Testis (tissue), 3 donors: ENCODE measurements around the gene GRB14. TPM values are rescaled to one million over a fixed set of nuclear protein-coding genes. Genes with fewer than 3 reads are reported as not detected.

ENCODE experiments used
- DNase-seq: peaks from one replicate; pipeline ENCODE4 v3.0.0-alpha.2; 2019
- H3K27ac ChIP-seq, 2 donors: fragments of 200-600 bp; sonication (generic); one replicate each; pipeline ENCODE4 v1.5.1; 2019
- H3K27me3 ChIP-seq: fragments of 200-600 bp; sonication (generic); one replicate; pipeline ENCODE4 v1.5.1; 2019
- H3K36me3 ChIP-seq: fragments of 200-600 bp; sonication (generic); one replicate; pipeline ENCODE4 v1.5.1; 2017; ENCODE audit warnings: low read depth; ENCODE audit errors: missing control alignments
- H3K4me1 ChIP-seq: fragments of 200-600 bp; sonication (generic); one replicate; pipeline ENCODE4 v1.5.1; 2019
- H3K4me3 ChIP-seq, 2 donors: fragments of 200-600 bp; sonication (generic); one replicate each; pipeline ENCODE4 v1.5.1; 2017 to 2019
- H3K9me3 ChIP-seq: fragments of 200-600 bp; sonication (generic); one replicate; pipeline ENCODE4 v1.5.1; 2017
- POLR2A ChIP-seq: fragments of 450-650 bp; IDR thresholded peaks from one replicate; pipeline ENCODE4 v1.6.1; 2017; ENCODE audit warnings: antibody characterized with exemption, mild to moderate bottlenecking, moderate library complexity
- WGBS, 2 donors: methylation state at CpG; one replicate each; pipeline ENCODE4 v1.1.5; 2018; 5-methylcytosine and 5-hydroxymethylcytosine counted together
- intact Hi-C: fragments of 100-400 bp; cut with DNase I; formaldehyde crosslinking; loops from one replicate; pipeline ENCODE4 v1.15.1; 2023; ENCODE audit warnings: low total_unique reads
- polyA plus RNA-seq: library from polyadenylated mRNA; stranded (reverse); fragments of 350-450 nt; fragmentation: Illumina TruSeq; extraction: RNeasy Lipid Tissue Mini Kit (QIAGEN cat#74804); gene quantifications from one replicate; pipeline ENCODE4 v1.2.3, GENCODE V29; 2014; ENCODE audit warnings: low read depth, low replicate concordance; ENCODE audit not compliant: insufficient read depth
- total RNA-seq, 2 donors: library from RNA; depleted of rRNA; stranded (reverse); fragments of >200 nt; gene quantifications; one replicate each; pipeline ENCODE4 v1.2.3, GENCODE V29; 2016
- TF ChIP-seq, protein P1 (sequence below), 3 experiments: fragments of 450-650 bp in 2 of 3; fragments of 200-600 bp in 1 of 3; sonication (generic) in 1 of 3; IDR thresholded peaks; one replicate each; pipeline ENCODE4 v1.5.1; 2016 to 2019; ENCODE audit warnings: antibody characterized with exemption in 3 of 3, mild to moderate bottlenecking in 2 of 3, moderate library complexity in 1 of 3

Gene GRB14
- total and polyA plus RNA-seq, 3 donors from 2014 or later: 30.6 to 67.3 (median 59.0) TPM

DNA sequence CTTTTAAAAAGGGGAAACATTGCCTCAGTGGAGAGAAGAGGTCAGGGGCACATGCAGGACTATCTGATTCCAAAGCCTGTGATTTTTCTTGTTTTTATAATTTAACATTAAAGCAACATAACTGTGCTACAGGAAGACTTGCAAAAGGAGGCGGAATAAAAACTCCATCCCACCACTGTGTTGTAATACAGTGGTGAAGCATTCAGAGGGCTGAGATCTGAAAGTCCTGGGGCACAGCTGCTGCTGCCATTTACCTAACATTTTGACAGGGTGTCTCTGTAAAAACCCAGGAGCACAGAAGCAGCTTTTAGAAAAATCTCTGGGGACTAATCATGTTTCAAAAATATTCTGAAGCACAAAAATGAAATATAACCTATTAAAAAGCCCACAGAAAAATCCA lies 97.6 kb downstream of the GRB14 start:
- no peak for DNase-seq
- intact Hi-C loops: no loop called here
- H3K4me3 ChIP-seq: no peak overlapping the region
- H3K36me3 ChIP-seq: no peaks in the 10 kb centered on the region
- H3K27ac ChIP-seq: no peak overlapping the region
- no peaks in the 10 kb centered on the region for H3K27me3 ChIP-seq
- H3K4me1 ChIP-seq: no peaks in the 10 kb centered on the region
- no peak for TF ChIP-seq POLR2A
- 94 to 95% methylated on average over 1 of the region's 1 CpG for WGBS, 2 donors
- no peaks in the 10 kb centered on the region for H3K9me3 ChIP-seq

DNA sequence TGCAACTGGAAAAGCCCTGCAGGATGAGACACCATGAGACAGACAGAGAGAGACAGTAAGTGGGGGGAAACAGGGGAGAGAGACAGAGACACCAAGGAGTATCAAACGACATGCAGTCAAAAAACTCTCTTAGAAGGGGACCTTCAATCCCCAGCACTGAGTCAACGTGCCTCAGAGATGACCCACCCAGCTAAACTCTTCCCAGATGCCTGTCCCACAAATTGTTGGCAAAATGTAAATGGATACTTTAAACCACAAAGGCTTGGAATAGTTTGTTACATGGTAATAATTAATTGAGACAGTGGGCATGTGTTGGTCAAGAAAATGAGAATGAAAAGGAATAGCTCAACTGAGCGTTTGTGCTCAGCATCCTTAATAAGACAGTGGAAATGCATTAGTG lies 98.3 kb downstream of the GRB14 start:
- Histone ChIP-seq H3K27me3 (no peaks in the 10 kb centered on the region), H3K9me3 (no peaks in the 10 kb centered on the region), H3K36me3 (no peaks in the 10 kb centered on the region), H3K4me3 (no peak overlapping the region), H3K4me1 (no peaks in the 10 kb centered on the region), H3K27ac (no peak overlapping the region)
- no peak for DNase-seq
- TF ChIP-seq, protein P1, sequence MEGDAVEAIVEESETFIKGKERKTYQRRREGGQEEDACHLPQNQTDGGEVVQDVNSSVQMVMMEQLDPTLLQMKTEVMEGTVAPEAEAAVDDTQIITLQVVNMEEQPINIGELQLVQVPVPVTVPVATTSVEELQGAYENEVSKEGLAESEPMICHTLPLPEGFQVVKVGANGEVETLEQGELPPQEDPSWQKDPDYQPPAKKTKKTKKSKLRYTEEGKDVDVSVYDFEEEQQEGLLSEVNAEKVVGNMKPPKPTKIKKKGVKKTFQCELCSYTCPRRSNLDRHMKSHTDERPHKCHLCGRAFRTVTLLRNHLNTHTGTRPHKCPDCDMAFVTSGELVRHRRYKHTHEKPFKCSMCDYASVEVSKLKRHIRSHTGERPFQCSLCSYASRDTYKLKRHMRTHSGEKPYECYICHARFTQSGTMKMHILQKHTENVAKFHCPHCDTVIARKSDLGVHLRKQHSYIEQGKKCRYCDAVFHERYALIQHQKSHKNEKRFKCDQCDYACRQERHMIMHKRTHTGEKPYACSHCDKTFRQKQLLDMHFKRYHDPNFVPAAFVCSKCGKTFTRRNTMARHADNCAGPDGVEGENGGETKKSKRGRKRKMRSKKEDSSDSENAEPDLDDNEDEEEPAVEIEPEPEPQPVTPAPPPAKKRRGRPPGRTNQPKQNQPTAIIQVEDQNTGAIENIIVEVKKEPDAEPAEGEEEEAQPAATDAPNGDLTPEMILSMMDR (IDR thresholded peaks at IDR 0.05): no peak
- TF ChIP-seq POLR2A: no peak
- intact Hi-C loops: no loop called here
- WGBS, 2 donors: 81 to 93% methylated on average over 3 of the region's 3 CpGs

- Histone ChIP-seq H3K4me1 (no peaks in the 10 kb centered on the region), H3K27ac (no peak overlapping the region), H3K27me3 (no peaks in the 10 kb centered on the region), H3K4me3 (no peak overlapping the region), H3K36me3 (no peaks in the 10 kb centered on the region), H3K9me3 (no peaks in the 10 kb centered on the region)
- intact Hi-C loops: no loop called here
- WGBS, 2 donors: 78 to 91% methylated on average over 3 of the region's 3 CpGs
- no peak for TF ChIP-seq POLR2A
- TF ChIP-seq, protein P1 (IDR thresholded peaks at IDR 0.05): no peak
- DNase-seq: no peak
Observed at GRCh38 chr2:164522561-164522981, 98.7 kb downstream of the GRB14 start.

- H3K36me3 ChIP-seq: no peaks in the 10 kb centered on the region
- H3K9me3 ChIP-seq: no peaks in the 10 kb centered on the region
- H3K4me1 ChIP-seq: no peaks in the 10 kb centered on the region
- intact Hi-C loops: no loop called here
- TF ChIP-seq, protein P1 (IDR thresholded peaks at IDR 0.05): no peak
- TF ChIP-seq POLR2A: no peak
- H3K27ac ChIP-seq: no peak overlapping the region
- WGBS, 2 donors: 95% methylated on average over 2 of the region's 2 CpGs
- no peak overlapping the region for H3K4me3 ChIP-seq
- no peaks in the 10 kb centered on the region for H3K27me3 ChIP-seq
- DNase-seq: no peak
Observed at GRCh38 chr2:164515734-164516133, 105.5 kb downstream of the GRB14 start.

DNA sequence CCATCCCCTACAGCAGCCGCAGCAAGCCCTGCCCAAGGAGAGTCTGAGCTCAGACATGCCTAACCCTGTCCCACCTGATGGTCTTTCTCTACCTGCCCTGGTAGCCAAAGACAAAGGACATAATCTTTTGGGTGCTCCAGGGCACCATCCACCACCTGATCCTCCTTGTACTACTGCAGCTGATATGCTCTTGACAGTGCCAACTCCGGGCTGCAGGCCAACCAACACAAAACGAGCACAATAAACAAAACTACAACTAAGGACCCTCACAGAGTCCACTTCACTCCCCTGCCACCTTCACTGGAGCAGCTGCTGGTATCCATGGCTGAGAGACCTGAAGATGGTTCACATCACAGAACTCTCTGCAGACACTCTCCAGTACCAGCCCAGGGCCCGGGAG lies 106.3 kb downstream of the GRB14 start:
- H3K4me1 ChIP-seq: no peaks in the 10 kb centered on the region
- H3K4me3 ChIP-seq: no peak overlapping the region
- H3K36me3 ChIP-seq: no peaks in the 10 kb centered on the region
- intact Hi-C loops: no loop called here
- DNase-seq: no peak
- H3K27me3 ChIP-seq: no peaks in the 10 kb centered on the region
- TF ChIP-seq, protein P1 (IDR thresholded peaks at IDR 0.05): no peak
- TF ChIP-seq POLR2A: no peak
- 83 to 88% methylated on average over 4 of the region's 4 CpGs for WGBS, 2 donors
- no peak overlapping the region for H3K27ac ChIP-seq
- no peaks in the 10 kb centered on the region for H3K9me3 ChIP-seq
